Fibroblast of gingiva (primary cell): Measurements from ENCODE around the gene PPP1R9A.

Experiments used
- DNase-seq: peaks from one replicate; pipeline ENCODE4 v3.0.0-alpha.2; 2011; ENCODE audit warnings: low read depth

PPP1R9A gene

DNA sequence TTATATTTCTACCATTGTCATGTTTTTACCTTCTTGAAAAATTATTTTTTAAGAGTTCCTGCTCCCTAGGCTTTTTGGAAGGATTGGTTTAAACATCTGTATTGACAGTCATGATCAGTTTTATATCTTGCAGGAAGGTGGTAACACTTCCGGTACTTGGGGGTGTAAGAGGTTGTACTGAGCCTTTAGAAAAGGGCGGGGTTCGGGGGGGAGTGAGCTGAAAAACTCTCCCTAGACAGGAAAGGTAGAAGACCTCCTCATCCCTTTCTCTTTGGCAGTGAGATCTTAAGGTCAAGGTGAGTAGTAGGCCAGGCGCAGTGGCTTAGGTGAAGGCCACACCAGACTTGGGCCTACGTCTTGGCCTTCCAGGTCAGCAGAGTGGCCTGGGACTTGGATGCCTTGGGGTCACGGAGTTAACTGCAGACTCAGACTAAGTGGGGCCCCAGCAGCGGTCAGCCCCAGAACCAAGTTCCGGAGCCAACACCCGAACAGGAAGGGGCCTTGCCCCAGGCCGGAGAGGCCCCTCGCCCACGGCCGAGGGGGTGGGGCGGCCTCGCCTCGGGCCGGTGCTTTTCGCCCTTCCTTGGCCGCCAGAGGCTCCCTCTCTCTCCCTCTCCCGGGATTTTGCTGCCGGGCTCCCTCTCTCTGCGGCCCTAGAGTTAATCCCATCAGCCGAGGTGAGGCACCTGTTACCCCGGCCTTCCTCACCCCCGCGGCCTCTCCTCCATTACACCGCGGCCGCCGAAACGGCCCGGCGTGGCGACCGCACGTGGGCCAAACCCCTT, at the start of gene PPP1R9A:
Gene PPP1R9A (plus strand): TSS at position 569 of the 785 bp plus-strand sequence. CDS start 2,520 bp downstream, outside the sequence.
- no peak for DNase-seq

DNA sequence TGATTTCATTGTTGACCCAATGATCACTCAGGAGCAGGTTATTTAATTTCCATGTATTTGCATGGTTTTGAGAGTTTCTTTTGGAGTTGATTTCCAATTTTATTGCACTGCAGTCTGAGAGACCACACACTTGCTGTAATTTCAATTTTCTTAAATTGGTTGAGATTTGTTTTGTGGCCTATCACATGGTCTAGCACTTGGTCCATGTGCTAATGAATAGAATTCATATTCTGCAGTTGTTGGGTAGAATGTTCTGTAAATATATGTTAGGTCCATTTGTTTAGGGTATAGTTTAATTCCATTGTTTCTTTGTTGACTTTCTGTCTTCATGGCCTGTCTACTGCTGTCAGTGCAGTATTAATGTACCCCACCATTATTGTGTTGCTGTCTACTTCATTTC, 36.3 kb upstream of the PPP1R9A start:
- no peak for DNase-seq

DNA sequence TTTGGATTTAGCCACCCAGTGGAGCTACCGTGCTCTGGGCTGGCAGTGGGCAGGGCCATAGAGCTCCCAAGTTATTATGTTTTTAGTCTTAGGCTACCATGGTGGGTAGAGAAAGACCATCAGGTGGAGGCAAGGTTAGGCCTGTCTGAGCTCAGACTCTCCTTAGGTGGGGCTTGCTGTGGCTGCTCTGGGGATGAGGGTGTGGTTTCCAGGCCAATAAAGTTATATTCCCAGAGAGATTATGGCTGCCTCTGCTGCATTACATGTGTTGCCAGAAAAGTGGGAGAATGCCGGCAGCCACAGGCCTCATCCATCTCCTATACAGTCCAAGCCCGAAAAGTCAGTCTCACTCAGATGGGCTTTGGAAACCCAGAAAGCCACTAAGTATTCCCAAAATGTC, 34.2 kb upstream of the PPP1R9A start:
- DNase-seq, result no peak

DNA sequence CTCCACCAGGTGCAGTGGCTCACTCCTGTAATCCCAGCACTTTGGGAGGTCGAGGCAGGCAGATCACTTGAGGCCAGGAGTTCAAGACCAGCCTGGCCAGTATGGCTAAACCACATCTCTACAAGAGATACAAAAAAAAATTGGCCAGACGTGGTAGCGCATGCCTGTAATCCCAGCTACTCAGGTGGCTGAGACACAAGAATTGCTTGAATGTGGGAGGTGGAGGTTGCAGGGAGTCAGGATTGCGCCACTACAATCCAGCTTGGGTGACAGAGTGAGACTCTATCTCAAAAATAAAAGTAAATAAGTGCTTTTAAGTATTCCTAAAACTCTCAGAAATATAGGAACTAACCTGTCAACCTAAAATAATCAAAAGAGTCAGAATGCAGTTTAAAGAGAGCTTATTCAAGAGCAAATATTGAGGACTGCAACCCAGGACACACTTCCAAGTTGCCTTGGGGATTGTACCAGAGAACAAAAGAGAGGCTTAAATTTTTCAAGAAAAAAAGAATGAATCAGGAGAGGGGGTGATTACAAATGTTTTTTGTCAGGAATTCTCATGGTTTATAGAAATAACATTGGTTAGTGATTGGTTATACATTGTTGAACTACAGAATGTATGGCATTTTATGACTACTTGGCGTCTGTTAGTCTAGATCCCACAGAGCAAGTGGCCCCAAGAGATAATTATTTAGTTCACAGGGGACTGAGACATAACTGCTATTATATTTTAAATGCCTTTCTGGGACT, 33.2 kb upstream of the PPP1R9A start:
- no peak for DNase-seq

DNA sequence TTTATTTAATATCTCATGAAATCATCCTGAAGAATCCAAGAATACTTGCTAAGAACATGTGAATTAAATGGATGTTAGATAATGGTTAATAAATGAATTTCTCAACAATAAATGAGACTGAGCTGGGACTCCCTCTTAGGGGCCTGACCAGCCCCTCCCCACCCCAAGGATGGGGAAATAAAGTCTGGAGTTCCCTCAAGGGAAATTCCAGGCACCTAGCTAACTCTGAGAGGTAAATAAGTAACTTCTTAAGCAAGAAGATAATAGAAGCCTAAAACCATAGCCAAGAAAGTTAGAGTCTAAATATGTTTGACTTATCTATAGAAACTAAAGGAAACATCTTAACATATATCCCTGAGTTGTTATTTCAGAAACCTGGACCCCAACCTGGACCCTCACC, 32.2 kb upstream of the PPP1R9A start:
- DNase-seq, result no peak

DNA sequence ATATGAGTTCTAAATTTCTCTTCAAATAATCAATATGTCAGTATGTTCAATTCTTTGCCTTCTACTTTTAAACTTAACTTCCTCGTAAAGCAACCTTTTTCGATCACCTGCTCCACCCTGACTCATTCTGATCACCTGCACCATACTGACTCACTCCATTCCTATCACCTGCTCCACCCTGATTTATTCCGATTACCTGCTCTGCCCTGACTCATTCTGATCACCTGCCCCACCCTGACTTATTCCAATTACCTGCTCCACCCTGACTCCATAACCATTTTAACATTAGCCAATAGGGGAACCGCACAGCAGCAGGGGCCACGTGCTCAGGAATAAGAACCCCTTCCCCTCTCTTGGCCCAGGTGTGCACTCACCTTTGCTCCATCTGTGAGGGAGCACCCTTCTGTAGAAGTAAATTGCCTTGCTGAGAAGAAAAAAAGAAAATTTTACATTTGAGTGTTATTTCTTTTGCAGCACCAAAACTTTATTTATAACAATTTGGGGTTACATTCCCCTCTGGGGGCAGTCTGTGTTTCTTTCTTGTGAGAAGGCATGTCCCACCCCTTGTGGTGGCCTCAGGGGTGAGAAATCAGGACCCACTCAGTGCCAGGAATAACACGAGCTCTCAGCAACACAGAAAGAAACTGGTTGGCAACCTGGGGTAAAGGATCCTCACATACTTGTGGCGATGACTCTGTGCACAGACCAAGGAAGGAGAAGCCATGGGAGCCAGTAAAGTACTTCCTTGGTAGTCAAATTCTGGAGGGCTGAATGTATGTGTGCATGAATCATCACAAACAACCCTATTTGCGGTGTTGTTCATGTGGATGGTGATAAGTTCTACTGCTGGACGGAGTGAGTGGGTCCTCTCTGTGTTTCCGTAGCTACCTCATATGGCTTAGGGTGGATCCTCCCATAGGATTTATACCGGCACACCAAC, 29.4 kb upstream of the PPP1R9A start:
- DNase-seq, result no peak

DNA sequence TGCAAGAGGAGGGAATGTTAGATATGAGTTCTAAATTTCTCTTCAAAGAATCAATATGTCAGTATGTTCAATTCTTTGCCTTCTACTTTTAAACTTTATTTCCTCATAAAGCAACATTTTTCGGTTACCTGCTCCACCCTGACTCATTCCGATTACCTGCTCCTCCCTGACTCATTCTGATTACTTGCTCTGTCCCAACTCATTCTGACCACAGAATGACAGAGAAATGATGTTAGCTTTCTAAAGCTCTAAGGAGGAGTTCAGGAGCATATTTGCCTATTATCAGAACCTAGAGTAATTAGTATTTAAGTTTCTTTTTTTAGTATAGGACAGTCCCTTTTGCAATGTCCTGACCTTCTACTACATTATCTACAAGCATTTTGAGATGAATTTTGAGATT, 24.5 kb upstream of the PPP1R9A start:
- no peak for DNase-seq

DNA sequence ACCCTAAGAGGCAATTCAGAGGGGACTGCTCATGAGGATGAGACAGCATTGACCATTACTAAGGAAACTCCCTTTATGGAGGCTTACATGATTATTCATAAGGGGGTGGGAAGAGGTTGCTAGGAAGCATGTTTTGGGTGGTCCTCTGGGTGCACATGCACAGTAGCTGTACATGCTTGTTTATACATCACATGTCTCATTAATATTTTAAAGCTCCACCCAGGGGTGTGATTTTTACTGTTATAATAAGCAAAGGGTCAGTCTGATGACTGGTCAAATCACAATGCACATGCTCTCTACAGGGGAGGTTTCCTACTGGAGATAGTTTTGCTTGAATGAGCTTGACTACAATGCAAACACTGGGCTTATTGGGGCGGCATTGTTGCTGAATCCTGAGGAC, 23.8 kb upstream of the PPP1R9A start:
- no peak for DNase-seq

DNA sequence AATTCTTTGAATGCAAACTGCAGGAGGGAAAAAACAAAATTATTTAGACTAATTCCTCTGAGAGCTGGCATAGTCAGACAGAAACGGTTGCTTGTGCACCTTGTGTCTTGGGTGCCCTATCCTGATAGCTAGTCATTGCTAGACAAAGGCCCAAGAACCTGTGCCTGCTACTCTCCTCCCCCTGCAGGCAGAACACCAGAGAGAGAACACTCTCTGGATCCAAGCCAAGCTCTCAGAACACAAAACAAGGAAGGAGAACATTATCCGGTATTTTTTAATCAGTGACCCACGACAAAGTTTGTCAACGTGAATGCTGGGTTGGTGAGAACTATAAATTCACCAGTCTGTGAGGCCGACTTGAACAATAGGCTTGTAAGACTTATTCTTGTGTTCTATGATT, 18.8 kb upstream of the PPP1R9A start:
- no peak for DNase-seq

DNA sequence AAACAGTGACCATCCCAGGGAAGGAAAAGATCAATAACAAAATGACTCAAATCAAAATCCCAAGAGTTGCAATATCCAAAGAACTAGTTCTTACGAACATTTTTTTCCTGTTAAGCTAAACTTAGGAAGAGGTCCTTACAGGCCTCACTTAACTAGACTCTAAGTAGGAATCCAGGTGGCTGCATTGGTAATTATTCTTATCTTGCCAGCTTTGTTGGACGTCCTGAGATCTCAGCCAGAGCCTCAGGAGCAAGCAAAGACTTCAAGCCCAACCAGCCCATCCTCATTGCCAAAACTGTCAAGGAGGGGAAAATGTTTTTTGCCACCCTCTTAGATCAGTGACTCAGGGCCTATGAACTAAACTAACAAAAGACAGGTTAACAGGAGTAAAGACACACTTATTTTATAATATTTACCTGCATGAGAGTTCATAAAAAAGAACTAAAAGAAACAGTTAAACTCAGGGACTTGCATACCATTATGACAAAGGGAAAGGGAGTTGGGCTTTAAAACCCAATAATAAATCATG, 18.3 kb upstream of the PPP1R9A start:
- DNase-seq, result no peak

DNA sequence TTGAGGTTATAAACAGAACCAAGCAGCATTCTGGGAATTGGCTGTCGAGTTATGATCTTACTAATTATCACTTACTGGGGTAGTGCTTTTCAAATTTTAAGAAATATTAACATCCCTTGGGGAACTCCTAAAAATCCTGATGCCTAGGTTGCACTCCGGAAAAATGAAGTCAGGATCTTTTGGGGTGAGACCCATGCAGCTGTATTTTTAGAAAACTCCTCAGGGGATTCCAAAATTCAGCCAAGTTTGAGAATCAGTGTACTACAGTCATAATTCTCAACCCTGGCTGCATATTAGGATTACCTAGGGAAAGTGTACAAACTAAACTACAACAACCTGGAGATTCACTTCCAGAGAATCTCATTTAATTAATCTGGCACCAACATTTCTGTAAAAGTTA, 17.2 kb upstream of the PPP1R9A start:
- no peak for DNase-seq

DNA sequence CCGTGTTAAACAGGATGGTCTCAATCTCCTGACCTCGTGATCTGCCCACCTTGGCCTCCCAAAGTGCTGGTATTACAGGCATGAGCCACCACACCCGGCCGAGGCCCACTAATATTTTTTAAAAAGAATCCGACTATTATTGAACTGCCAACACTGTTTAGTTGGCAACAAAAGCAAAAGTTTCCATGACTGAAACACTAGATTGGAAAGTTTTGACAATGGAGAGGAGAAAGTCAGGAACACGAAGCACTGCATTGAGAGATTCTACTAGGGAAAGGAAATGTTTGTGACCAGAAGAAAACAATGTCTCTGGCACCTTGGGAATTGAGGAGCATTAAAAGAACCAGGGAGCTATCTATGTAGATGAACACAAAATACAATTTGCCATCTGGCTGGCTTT, 13.7 kb upstream of the PPP1R9A start:
- no peak for DNase-seq

DNA sequence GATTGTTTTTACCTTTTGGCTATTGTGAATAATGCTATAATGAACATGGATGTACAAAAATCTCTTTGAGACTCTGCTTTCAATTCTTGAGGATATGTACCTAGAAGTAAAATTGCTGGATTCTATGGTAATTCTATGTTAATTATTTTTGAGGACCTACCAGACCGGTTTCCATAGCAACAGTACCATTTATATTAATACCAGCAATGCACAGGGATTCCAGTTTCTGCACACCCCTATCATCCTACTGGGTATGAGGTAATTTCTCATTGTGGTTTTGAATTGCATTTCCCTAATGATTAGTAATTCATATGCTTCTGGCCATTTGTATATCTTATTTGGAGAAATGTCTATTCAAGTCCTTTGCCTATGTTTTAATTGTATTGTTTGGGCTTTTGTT, 9.9 kb upstream of the PPP1R9A start:
- DNase-seq, result no peak

DNA sequence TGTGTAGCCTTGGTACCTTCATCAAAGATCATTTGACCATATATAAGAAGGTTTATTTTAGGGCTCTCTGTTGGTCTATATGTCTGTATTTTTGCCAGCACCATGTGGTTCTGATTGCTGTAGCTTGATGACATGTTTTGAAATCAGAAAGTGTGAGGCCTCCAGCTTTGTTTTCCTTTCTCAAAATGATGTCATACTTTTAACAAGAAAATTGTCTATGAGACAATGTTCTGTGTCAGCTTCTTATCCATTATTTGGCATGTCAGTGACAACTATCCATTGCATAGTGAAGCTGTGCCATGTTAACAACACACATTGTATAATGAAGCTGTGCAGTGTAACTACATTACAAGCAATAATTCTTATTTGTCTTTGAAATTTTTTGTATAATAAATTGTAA, 9.1 kb upstream of the PPP1R9A start:
- no peak for DNase-seq

DNA sequence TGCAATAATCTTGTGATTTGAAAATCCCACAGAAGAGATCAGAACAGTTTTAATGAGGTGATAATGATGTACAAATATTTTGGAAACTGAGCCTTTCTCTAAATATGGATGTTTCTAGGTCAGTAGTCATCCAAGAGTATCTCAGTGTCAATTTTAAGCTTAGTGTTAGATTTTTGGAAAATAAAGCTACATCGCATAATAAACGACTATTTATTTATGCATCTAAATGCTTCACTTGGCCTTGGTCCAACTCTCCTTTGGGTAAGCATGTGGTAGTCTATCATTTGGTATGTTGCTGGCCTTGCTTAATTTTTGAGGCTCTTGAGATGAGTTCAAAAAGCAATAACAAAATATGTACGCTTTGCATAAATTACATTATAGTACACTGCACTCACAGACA, 5.4 kb upstream of the PPP1R9A start:
- no peak for DNase-seq

DNA sequence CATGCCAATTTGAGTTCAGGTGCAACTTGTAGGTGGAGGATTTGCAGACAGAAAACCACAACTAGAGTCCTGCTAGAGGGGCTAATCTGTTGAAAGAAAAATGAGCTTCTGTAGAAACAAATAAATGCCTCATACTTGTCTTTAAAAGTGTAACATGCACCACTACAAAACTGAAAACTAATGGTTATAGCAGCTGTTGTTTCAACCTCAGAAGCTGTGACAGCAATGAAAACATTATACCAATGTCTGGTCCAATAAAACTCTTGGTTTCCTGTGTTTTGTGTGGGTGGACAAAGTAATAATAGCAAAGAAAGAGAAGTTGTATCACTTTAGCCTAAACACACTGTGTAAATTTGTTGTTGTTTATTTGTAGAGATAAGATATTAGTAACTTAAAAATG, 3.4 kb upstream of the PPP1R9A start:
- DNase-seq, result no peak

DNA sequence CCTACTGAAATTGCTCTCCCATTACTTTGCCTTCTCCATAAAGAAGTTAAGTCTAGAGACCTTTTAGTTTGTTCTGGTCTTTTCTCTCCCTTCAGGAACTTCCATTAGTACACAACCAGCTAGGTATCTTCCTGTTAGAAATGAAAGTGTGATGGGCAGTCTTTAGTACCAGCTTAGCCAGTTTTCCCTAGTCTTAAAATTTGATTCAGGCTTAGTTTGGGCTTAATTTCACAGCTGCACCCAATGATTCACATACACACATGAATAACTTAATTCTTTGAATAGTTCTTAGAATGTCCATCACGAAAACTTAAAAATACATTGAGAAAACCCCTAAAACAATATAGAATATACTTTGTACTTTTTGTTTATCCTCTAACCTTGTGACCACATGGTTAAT, 2.4 kb upstream of the PPP1R9A start:
- DNase-seq, result no peak

DNA sequence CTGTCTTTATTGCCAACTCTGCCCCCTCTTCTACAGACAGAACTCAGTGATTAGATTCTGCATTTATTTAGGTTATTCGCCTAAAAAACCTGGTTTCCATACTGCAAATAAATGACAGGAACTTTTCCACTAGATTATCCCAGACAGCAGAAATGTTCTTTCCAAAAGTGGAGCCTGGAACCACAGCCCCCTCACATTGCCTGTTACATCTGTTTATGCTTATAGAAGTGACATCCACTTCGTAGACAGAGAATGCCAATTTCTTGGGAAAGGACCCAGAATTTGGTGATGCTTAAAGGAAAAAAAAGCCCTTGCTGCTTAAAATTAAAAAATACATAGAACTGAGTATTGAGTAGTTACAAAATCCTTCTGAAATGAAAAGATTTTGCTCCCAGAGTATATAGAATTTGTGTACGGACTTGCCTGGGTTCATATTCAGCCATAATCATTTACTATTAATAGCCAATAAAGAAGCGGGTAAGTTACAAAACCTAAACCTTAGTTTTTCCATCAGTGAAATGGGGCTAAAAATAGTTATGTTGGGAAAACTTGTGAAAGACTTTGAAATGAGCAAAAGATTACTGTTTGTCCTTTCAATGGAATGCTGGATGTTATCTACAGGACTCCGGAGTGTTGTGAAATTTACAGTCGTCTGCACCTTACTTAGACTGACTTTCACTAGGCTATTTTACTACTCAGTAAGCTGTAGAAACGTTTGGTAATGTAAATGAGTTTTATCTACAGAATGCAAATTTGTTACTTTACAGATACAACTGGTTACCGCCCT, 1.1 kb upstream of the PPP1R9A start:
- DNase-seq, result no peak

DNA sequence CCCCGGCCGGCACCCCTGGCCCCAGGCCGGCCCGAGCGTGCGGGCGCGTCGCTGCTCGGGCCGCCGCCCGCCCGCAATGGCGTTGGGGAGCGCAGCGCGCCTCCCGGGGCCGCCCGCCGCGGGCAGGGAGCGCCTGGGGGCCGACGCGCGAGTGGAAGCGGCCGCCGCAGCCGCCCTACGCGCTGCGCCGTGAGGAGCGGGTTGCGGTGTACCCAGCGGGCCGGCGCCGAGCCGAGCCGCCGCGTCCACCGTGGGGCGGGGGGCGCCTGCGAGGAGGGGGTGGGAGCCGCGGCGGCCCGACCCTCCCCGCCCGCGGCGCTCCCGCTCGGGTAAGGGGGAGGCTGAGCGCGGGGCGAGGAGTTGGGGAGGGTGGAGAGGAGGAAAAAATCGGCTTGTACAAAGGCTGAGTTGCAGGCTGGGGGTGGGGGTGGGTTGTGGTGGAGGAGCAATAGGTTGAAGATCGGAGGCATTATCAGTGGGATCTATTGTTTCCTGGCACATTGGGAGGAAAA, 473 bp downstream of the PPP1R9A start:
- DNase-seq, result no peak

DNA sequence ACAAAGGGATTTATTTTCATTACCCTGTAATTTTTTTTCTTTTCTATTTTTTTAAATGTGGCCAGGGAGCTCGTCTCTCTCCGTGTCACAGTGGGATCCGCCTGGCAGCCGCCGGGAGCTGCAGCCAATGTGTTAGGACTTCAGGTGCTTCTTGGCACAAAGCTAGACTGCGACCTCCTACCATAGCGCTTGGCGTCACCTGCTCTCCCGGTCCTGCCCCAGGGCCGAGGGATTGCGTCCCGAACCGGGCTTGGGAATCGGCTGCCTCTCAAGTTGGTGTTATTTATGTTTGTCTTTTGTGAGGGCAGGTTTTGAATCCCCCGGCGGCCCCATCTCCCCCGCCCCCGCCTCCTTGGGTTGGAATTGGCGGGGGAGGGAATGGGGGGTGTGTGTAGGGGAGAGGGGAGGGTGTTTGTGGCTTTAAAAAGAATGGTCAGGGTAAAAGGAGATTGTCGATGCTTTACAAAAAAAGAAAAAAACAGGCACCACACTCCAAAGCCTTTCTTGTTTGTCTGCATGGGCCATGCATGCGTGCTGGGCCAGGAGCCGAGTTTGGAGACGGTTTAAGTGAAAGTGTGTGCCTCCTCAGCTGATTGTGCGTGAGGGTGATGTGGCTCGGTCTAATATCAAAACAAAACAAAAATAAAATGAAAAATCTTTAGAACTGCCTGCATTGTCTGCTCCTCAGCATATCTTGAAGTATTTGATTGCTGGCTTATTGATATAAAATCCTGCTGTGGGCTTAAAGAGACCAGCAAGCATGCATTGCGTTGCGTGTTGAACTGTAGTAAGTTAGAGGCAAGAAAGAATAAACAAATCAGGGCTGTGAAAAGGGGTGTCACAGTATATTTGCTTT, 1.2 kb downstream of the PPP1R9A start:
- DNase-seq, result no peak

DNA sequence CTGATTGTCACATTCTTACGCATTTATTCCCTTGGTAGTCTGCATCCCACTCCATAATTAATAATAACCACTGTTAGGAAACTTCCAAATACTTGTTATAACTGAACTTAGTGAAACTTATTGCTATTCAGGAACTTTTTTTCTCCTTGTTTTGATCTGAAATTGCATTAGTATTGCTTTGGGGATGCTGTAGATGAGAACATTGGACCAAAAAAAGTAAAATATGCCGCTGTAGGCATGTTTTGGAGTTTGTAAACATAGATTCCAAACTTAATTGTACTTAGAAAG, 1.7 kb downstream of the PPP1R9A start:
- no peak for DNase-seq
